Temporal lobe (tissue), 2 donors: ENCODE data around the gene ACOT9. TPM values are rescaled to one million over a fixed set of nuclear protein-coding genes. Genes with fewer than 3 reads are reported as not detected.

ENCODE experiments used
- small RNA-seq: library from RNA; depleted of rRNA; stranded (forward); fragments of <200 nt; gene quantifications from one replicate; pipeline ENCODE3, GENCODE V24; 2014; ENCODE audit warnings: low replicate concordance
- total RNA-seq: library from RNA; depleted of rRNA; stranded (reverse); fragments of >200 nt; gene quantifications from one replicate; pipeline ENCODE4 v1.2.3, GENCODE V29; 2014

The ACOT9 gene
- total RNA-seq, 1 donor from 2014 or later = 22.4 TPM

Small RNA genes lying within 50 kb of the gene (small RNA-seq; reads per million reads assigned to genes)
- gene RF00019 = not detected

Other genes starting within 250 kb of the ACOT9 start
- 37.9 TPM for gene PRDX4, start 75.8 kb downstream of the ACOT9 start, total RNA-seq
- 66.9 TPM for gene SAT1, start 39.9 kb upstream of the ACOT9 start, total RNA-seq
- 25.8 TPM for gene APOO, start 164.7 kb upstream of the ACOT9 start, total RNA-seq
- gene CXorf58, start 164.7 kb upstream of the ACOT9 start, total RNA-seq = 0.25 TPM